Neural progenitor cell (in vitro differentiated cells): Measurements from ENCODE around the gene SP100. TPM values are rescaled to one million over a fixed set of nuclear protein-coding genes. Genes with fewer than 3 reads are reported as not detected.
"Not testable (repeated sequence)": the region's sequence is repeated elsewhere in the genome, so short reads cannot be mapped to it uniquely, and the experiment has no call there.

ENCODE experiments used
- DNase-seq: peaks from one replicate; pipeline ENCODE4 v3.0.0-alpha.2; 2016; ENCODE audit warnings: low spot score
- H2AFZ ChIP-seq: fragments of 200-600 bp; sonication (generic); replicated peaks from 2 replicates; pipeline ENCODE4 v1.6.1; 2016; ENCODE audit warnings: antibody characterized with exemption
- H3F3A ChIP-seq: fragments of 200-600 bp; sonication (generic); 2 replicates; pipeline ENCODE4 v1.6.1; 2016; ENCODE audit warnings: antibody characterized with exemption, low read depth
- H3K27ac ChIP-seq: fragments of 200-600 bp; sonication (generic); 2 replicates; pipeline ENCODE4 v1.5.1; 2016; ENCODE audit warnings: mild to moderate bottlenecking
- H3K27me3 ChIP-seq: fragments of 200-600 bp; sonication (generic); 2 replicates; pipeline ENCODE4 v1.6.1; 2016; ENCODE audit warnings: mild to moderate bottlenecking, moderate library complexity
- H3K36me3 ChIP-seq: fragments of 200-600 bp; sonication (generic); 2 replicates; pipeline ENCODE4 v1.5.1; 2016
- H3K4me1 ChIP-seq: fragments of 200-600 bp; sonication (generic); 2 replicates; pipeline ENCODE4 v1.6.1; 2016; ENCODE audit warnings: mixed run types
- H3K4me2 ChIP-seq: fragments of 200-600 bp; sonication (generic); 2 replicates; pipeline ENCODE4 v1.6.1; 2016
- H3K4me3 ChIP-seq: fragments of 200-600 bp; sonication (generic); 2 replicates; pipeline ENCODE4 v1.5.1; 2016
- H3K79me2 ChIP-seq: fragments of 200-600 bp; sonication (generic); 2 replicates; pipeline ENCODE4 v1.6.1; 2016; ENCODE audit warnings: low read depth
- H3K9ac ChIP-seq: fragments of 200-600 bp; sonication (generic); 2 replicates; pipeline ENCODE4 v1.6.1; 2016
- H3K9me3 ChIP-seq: fragments of 200-600 bp; sonication (generic); 2 replicates; pipeline ENCODE4 v1.5.1; 2016; ENCODE audit warnings: low read depth
- H4K20me1 ChIP-seq: fragments of 200-600 bp; sonication (generic); 2 replicates; pipeline ENCODE4 v1.6.1; 2016; ENCODE audit warnings: low read depth
- H3K27ac Mint-ChIP-seq: 3 replicates; pipeline ENCODE4 v1.8.0; 2021; ENCODE audit warnings: mixed read lengths
- H3K27me3 Mint-ChIP-seq: 2 replicates; pipeline ENCODE4 v1.8.0; 2022; ENCODE audit warnings: low read depth, mild to moderate bottlenecking, inconsistent platforms, moderate library complexity, mixed read lengths; ENCODE audit not compliant: insufficient read depth
- H3K36me3 Mint-ChIP-seq: 3 replicates; pipeline ENCODE4 v1.8.0; 2021; ENCODE audit warnings: mixed read lengths
- H3K4me1 Mint-ChIP-seq: 3 replicates; pipeline ENCODE4 v1.8.0; 2021; ENCODE audit warnings: mixed read lengths
- H3K4me3 Mint-ChIP-seq: 3 replicates; pipeline ENCODE4 v1.8.0; 2021; ENCODE audit warnings: mild to moderate bottlenecking, moderate library complexity, mixed read lengths
- H3K9me3 Mint-ChIP-seq: 3 replicates; pipeline ENCODE4 v1.8.0; 2020; ENCODE audit warnings: mixed read lengths
- CTCF ChIP-seq: fragments of 200-600 bp; sonication (generic); IDR thresholded peaks from 2 replicates; pipeline ENCODE4 v1.5.1; 2017; ENCODE audit warnings: antibody characterized with exemption, mild to moderate bottlenecking
- EZH2 ChIP-seq: fragments of 200-600 bp; sonication (generic); IDR thresholded peaks from 2 replicates; pipeline ENCODE4 v1.6.1; 2017; ENCODE audit warnings: antibody characterized with exemption, mild to moderate bottlenecking, moderate library complexity
- EZH2phosphoT487 ChIP-seq: fragments of 200-600 bp; sonication (generic); IDR thresholded peaks from 2 replicates; pipeline ENCODE4 v1.6.1; 2017; ENCODE audit warnings: antibody characterized with exemption
- total RNA-seq: library from RNA; depleted of rRNA; stranded (reverse); fragments of >200 nt; gene quantifications from 2 replicates; pipeline ENCODE4 v1.2.3, GENCODE V29; 2015; ENCODE audit warnings: low replicate concordance

The SP100 gene
- total RNA-seq, 1 donor from 2014 or later, result 0.69 TPM

- Mint-ChIP-seq H3K4me1 (no peaks in the 10 kb centered on the region), H3K27ac (no peak overlapping the region), H3K36me3 (no peaks in the 10 kb centered on the region), H3K9me3 (no peaks in the 10 kb centered on the region), H3K27me3 (peaks cover 9% of the 10 kb centered on the region), H3K4me3 (no peak overlapping the region)
- no peaks in the 10 kb centered on the region for H3F3A ChIP-seq
- H3K4me2 ChIP-seq, result no peak overlapping the region
- H3K27ac ChIP-seq, result no peak overlapping the region
- H3K4me1 ChIP-seq, result no peaks in the 10 kb centered on the region
- TF ChIP-seq EZH2phosphoT487 (no peak), EZH2 (no peak), CTCF (no peak)
- no peak overlapping the region for H2AFZ ChIP-seq
- H3K9ac ChIP-seq, result no peak overlapping the region
- H3K79me2 ChIP-seq, result no peaks in the 10 kb centered on the region
- no peak for DNase-seq
- H3K4me3 ChIP-seq, result no peak overlapping the region
- H4K20me1 ChIP-seq, result no peaks in the 10 kb centered on the region
- H3K27me3 ChIP-seq, result no peaks in the 10 kb centered on the region
- H3K36me3 ChIP-seq, result no peaks in the 10 kb centered on the region
- no peaks in the 10 kb centered on the region for H3K9me3 ChIP-seq
These were observed 12.3 kb upstream of the SP100 start for GRCh38 chr2:230403746-230404145.

GRCh38 chr2:230405824-230406223 lies 10.2 kb upstream of the SP100 start:
- H3K36me3 Mint-ChIP-seq, result no peaks in the 10 kb centered on the region
- H3K4me1 Mint-ChIP-seq, result no peaks in the 10 kb centered on the region
- Histone ChIP-seq H3K27me3 (peaks cover 12% of the 10 kb centered on the region), H3K9me3 (no peaks in the 10 kb centered on the region), H3K27ac (no peak overlapping the region), H3K4me2 (no peak overlapping the region), H3K36me3 (no peaks in the 10 kb centered on the region), H3K4me1 (no peaks in the 10 kb centered on the region), H3K4me3 (no peak overlapping the region), H3F3A (no peaks in the 10 kb centered on the region), H2AFZ (no peak overlapping the region), H4K20me1 (no peaks in the 10 kb centered on the region), H3K79me2 (no peaks in the 10 kb centered on the region), H3K9ac (no peak overlapping the region)
- TF ChIP-seq CTCF (no peak), EZH2 (no peak), EZH2phosphoT487 (no peak)
- DNase-seq, result no peak
- no peak overlapping the region for H3K27ac Mint-ChIP-seq
- no peak overlapping the region for H3K4me3 Mint-ChIP-seq
- peaks cover 9% of the 10 kb centered on the region for H3K27me3 Mint-ChIP-seq
- H3K9me3 Mint-ChIP-seq, result no peaks in the 10 kb centered on the region

- H3K4me2 ChIP-seq, result no peak overlapping the region
- H3K9ac ChIP-seq, result no peak overlapping the region
- H3K27ac Mint-ChIP-seq, result no peak overlapping the region
- peaks cover 3% of the 10 kb centered on the region for H3K4me1 Mint-ChIP-seq
- no peak overlapping the region for H2AFZ ChIP-seq
- no peaks in the 10 kb centered on the region for H3K36me3 Mint-ChIP-seq
- H3K27ac ChIP-seq, result no peak overlapping the region
- no peaks in the 10 kb centered on the region for H3K79me2 ChIP-seq
- H3K4me1 ChIP-seq, result no peaks in the 10 kb centered on the region
- H4K20me1 ChIP-seq, result no peaks in the 10 kb centered on the region
- peaks cover 24% of the 10 kb centered on the region for H3K27me3 Mint-ChIP-seq
- H3F3A ChIP-seq, result no peaks in the 10 kb centered on the region
- H3K4me3 Mint-ChIP-seq, result no peak overlapping the region
- H3K9me3 Mint-ChIP-seq, result no peaks in the 10 kb centered on the region
- no peaks in the 10 kb centered on the region for H3K36me3 ChIP-seq
- TF ChIP-seq EZH2phosphoT487 (no peak), EZH2 (no peak), CTCF (no peak)
- H3K4me3 ChIP-seq, result no peak overlapping the region
- no peak for DNase-seq
- H3K27me3 ChIP-seq, result peaks cover 37% of the 10 kb centered on the region
- no peaks in the 10 kb centered on the region for H3K9me3 ChIP-seq
These were observed 7.7 kb upstream of the SP100 start for GRCh38 chr2:230408244-230408842.

GRCh38 chr2:230409316-230409715 lies 6.7 kb upstream of the SP100 start:
- not testable (repeated sequence) for H3K4me3 ChIP-seq, H3K27ac ChIP-seq, H3K4me3 Mint-ChIP-seq, H3K79me2 ChIP-seq, H3K4me1 Mint-ChIP-seq, H3K36me3 Mint-ChIP-seq, H3F3A ChIP-seq, H3K9me3 ChIP-seq, H3K27ac Mint-ChIP-seq, DNase-seq, H3K9ac ChIP-seq, H2AFZ ChIP-seq, H3K4me2 ChIP-seq, H3K4me1 ChIP-seq, H4K20me1 ChIP-seq, H3K9me3 Mint-ChIP-seq, H3K36me3 ChIP-seq
- H3K27me3 Mint-ChIP-seq, result peaks cover 27% of the 10 kb centered on the region
- H3K27me3 ChIP-seq, result peaks cover 38% of the 10 kb centered on the region
